CD4-positive, alpha-beta T cell treated with Interleukin-15 for 4 hours (primary cell): Measurements from ENCODE around the gene GLA.

ENCODE experiments used
- DNase-seq: peaks from one replicate; pipeline ENCODE4 v3.0.0-alpha.2; 2020; ENCODE audit warnings: low spot score

Gene GLA

GRCh38 chrX:101357166-101357795, 50.4 kb downstream of the GLA start:
- DNase-seq: no peak

- DNase-seq: no peak
These were observed 58.5 kb downstream of the GLA start for GRCh38 chrX:101349193-101349562.

- peak; percentile 65 for DNase-seq
These were observed 59.1 kb downstream of the GLA start, which contains the start of gene TIMM8A for GRCh38 chrX:101348452-101349192. Gene TIMM8A (minus strand): TSS chrX:101348742. CDS start chrX:101348664, 78 bp downstream.

GRCh38 chrX:101347859-101348451, 59.8 kb downstream of the GLA start:
- no peak for DNase-seq
